Stomach (tissue), 4 donors: Measurements from ENCODE around the gene GPS2.

Source experiments
- CTCF ChIP-seq, 7 experiments: fragments of 450-650 bp in 4 of 7; fragments of 200-600 bp in 3 of 7; sonication (generic) in 3 of 7; IDR thresholded peaks; one replicate each; pipeline ENCODE4 v1.5.1; 2016 to 2019; ENCODE audit warnings: antibody characterized with exemption in 7 of 7, control low read depth in 2 of 7, mild to moderate bottlenecking in 1 of 7
- EP300 ChIP-seq: sonication (generic); formaldehyde crosslinking; IDR thresholded peaks from one replicate; pipeline ENCODE4 v1.6.1; 2017; ENCODE audit warnings: antibody characterized with exemption
- POLR2A ChIP-seq, 4 donors: fragments of 450-650 bp; IDR thresholded peaks; one replicate each; pipeline ENCODE4 v1.6.1; 2016; ENCODE audit warnings: antibody characterized with exemption in 4 of 4, control low read depth in 2 of 4, mild to moderate bottlenecking in 1 of 4, moderate library complexity in 1 of 4
- POLR2AphosphoS5 ChIP-seq, 3 donors: sonication (generic); formaldehyde crosslinking; IDR thresholded peaks; one replicate each; pipeline ENCODE4 v1.6.1; 2016; ENCODE audit warnings: antibody characterized with exemption in 3 of 3

DNA sequence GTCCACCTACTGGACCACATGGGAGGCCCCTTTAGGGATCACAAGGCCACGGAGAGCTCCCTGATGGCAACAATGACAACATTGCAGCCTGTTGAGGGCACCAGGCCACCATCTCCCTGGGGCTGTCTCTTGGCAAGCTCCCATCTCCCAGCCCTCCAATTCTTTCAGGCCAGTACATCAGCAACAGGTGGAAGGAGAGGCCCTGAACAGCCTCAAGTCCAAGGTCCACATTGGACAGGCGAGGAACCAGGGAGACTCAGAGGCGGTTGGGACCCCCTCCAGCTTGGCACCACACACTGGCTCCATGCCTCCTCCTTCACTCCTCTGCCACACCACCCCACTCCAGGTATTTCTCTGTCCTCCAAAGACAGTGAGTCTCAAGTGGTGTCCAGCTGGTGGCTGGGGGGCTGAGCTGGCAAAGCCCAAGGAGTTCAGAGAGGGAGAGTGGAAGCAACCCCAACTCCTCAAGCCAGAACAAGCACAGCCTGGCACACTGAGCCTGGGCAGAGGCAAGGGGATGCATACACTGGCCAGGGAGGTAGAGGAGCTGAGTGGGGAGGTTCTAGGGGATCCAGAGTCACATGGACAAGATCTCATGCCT, 19.9 kb upstream of the GPS2 start:
- TF ChIP-seq EP300 (no peak), CTCF (IDR thresholded peaks at IDR 0.05) (no peak), POLR2A (IDR thresholded peaks at IDR 0.05) (no peak), POLR2AphosphoS5 (IDR thresholded peaks at IDR 0.05) (no peak)
